CD1c-positive myeloid dendritic cell (primary cell): ENCODE measurements around the gene KCNQ4.
A peak's percentile ranks its signal among the peaks of the same experiment; 100 is the strongest.

Experiments
- DNase-seq: peaks from one replicate; pipeline ENCODE4 v3.0.0-alpha.2; 2016; ENCODE audit errors: extremely low spot score

KCNQ4 gene

GRCh38 chr1:40754201-40754600 is 29.4 kb upstream of the KCNQ4 start:
- DNase-seq, result no peak

DNA sequence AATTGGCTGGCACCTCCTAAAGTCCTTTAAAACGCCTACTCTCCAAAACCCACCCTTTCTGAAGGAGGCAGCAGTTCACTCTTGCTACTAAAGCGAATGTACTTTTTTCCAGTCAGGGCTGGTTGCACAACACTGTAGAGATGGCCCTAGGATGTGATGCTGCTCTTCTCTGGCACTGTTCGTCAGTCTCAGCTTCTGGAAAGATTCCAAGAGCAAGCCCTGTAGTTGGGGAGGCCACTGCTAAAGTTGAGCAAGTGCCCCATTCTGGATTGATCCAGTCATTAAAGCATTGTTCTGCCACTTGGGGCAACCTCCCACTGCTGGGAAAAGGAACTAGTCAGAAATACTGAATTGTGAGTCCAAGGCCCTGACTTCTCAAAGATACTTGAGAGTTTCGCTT is 28.5 kb upstream of the KCNQ4 start:
- DNase-seq, result no peak

GRCh38 chr1:40756523-40756922 is 27.1 kb upstream of the KCNQ4 start:
- no peak for DNase-seq

DNA sequence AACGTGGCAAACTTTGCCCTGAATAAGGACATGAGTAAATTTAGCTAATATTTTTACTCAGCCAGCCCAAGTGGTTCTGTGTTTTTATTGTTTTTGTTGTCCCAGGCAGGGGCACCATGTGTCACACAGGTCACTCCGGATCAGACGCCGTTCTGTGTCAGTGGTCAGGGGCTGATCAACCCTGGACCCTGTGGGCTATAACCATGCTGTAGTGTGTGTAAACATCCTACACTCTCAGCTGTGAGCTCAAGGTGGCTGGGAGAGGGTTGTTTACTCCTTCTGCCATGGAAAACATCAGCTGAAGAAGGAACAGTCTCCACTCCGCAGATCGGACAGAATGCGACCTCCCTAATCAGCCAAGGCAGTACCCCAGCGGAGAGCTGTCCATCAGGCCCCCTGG is 26.5 kb upstream of the KCNQ4 start:
- no peak for DNase-seq

DNA sequence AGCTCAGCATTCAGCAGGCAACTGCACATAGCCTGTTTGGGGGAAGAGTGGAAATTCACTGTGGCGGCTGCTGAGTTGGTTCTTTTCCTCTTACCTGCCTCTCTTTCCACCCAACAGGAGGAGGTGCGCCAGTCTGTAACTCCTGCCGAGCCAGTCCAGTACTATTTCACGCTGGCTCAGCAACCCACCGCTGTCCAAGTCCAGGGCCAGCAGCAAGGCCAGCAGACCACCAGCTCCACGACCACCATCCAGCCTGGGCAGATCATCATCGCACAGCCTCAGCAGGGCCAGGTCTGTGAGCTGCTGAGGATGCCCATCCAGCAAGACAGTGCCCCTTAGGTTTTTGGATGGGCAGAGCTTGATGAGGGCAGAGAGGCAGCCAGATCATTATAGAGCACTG is 25.6 kb upstream of the KCNQ4 start:
- no peak for DNase-seq

DNA sequence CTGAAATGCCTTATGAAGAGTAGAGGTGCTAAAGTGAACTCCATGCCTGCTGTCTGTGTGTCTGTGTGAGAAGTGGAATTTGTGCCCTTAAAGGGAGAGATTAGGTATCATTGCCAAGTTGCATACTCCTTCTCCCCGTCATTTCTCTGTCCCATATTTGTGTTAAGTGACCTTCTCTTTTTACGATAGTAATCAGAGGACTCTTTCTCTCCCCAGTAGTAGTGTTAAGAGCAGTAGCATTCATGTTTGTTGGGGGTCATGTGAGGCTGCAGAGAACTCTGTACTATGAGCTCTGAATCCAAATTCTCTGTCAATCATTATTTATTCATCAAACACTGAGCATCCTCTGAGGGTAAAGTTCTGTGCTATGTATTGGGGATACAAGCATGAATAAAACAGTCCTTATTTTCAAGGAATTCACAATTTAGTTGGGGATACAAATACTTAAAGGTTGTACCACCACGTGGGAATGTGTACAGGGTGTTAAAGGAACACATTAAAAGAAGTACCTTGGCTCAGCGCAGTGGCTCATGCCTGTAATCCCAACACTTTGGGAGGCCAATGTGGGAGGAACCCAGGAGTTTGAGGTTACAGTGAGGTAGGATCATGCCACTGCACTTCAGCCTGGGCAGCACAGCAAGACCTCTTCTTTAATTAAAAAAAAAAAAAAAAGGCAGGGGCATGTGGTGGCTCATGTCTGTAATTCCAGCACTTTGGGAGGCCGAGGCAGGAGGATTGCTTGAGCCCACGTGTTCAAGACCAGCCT is 24.8 kb upstream of the KCNQ4 start:
- no peak for DNase-seq

DNA sequence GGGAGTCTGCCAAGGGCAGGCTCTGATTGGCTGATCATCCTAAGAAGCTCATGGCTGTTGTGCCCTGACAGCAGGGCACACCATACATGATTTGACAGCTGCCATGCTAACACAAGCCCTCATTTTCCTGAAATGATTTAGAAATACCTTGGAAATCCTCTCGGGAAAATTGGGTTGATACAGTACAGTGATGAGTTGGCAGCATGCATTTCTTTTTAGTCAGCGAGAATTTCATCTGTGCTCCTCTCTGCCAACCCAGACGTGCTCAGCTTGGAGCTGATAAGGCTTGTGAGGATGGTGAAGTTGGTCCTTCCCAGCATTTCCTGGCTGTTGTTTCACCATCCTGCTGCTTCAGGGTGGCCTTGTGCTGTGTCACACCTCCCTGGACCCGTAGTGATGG is 22.6 kb upstream of the KCNQ4 start:
- no peak for DNase-seq

DNA sequence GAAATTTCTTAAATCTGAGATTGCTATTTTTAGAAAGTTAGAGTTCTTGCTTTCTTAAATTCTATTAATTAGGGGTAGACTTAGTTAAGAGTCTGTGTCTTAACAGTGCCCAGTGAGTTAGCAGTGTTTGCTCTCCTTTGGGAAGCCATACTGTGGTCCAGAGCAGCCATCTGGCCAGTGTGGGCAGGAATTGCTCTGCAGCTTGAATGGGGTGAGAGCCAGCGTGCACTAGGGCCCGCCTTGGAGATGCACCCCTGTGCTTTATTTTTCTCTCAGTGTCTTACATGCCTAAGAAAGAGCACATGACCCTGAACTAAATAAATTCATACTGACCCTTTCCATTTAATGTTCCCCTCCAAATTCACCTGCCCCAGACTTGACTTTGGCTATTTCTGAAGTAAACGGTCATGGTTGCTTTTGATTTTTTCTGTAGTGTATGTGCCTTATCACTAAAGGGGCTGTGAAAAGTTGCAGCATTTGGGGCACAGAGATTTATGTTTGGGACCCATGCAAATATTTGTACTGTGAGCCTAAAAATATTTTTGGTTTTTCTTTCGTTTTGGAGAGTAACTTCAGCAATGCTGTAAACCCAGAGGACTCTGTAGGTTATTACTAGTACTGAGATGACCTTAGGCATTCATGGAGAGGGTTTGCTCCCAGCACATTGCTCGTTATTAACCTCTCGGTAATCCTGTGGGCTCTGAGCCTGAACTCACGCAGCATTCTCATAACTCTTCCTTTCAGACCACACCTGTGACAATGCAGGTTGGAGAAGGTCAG is 21.3 kb upstream of the KCNQ4 start:
- no peak for DNase-seq

DNA sequence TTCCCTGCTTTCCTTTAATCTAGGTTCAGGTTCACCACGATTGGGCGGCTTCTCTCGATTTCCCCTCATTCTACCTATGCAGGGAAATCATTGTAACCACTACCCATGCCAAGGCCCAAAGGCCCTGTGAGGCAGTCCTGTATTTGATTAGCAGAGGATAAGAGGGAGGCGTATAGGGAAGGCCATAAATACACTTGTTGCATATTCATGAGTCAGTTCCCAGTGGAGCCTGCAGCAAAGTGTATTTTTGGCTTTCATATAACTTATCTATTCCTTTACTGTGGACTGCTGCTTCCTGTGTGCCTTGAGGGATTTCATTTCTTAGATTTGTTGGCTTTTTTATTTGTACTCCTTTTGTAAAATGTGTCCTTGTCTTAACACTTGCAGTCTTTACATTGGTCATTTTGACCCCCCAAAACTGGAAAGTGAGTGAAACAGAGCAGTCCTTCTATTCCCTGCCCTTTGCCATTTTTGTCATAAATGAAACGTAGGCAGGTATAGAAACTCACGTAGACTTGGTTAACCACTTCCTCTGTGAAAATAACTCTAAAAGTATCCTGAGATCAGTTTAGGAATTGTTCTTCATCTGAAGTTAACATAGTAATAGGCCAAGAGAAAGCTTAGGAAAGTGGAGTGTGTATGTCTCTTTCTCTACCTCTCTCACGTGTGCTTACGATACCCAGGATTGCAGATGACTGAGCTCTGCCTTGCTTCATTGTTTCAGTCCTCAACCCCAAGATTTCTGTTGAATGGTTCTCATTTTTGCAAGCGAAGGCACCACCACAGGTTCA is 19.6 kb upstream of the KCNQ4 start:
- no peak for DNase-seq

- no peak for DNase-seq
Observed at GRCh38 chr1:40764981-40765380, 18.6 kb upstream of the KCNQ4 start.

DNA sequence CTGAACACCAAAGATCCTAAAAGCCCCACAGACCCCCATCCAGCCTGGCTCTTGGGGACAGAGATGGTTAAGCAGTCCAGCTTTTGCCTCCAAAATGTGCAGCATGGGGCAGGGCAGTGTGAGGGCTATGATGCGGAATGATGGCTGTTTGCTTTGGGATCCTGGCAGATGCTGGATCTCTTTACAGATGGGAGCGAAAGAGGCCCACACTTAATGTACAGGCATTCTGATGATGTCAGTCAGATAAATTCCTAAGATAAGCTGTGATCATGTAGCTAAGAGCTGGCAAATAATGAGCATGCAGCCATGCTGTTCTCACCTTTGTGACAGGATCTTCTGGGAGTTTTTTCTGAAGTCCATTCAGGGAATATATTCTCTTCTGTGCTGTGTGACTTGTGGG is 17.6 kb upstream of the KCNQ4 start:
- DNase-seq, result no peak

- DNase-seq, result no peak
Observed at GRCh38 chr1:40766560-40766959, 17.0 kb upstream of the KCNQ4 start.

DNA sequence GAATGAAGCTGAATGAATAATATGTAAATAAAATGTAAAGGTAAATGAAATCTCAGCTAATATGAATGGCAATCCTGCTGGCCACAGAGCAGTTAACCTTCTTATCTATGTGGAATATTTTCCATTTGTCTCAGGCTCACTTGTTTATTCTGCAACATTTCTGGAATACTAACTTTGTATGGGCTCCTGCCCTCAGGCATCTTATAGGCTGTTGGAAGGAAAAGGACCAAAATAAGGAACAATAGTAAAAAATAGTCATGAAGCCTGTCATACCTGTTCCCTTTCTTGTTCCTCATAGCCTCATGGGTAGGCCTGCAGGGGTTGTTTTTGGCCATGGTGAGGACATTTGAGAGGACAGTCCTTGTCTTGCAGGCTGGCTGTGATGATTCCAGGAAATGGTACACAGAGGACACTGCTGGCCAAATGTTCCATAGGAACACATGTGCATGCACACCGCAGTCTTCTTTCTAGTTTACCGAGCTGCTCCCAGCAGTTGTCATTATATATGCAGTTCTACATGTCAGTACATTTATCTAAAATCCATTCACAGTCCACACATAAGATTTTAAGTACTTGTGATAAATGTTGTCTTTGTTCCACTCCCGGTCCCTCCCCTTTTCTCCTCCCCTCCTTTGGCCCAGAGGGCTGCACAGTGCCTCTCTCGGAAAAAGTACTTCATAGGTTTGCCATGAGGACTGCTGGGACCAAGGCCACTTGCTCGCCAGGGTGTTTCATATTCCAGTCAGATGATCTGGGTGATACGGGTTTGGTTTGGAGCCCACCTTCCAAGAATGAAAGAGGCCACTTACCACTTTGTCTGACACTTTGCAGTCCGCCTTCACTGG is 15.2 kb upstream of the KCNQ4 start:
- DNase-seq, result no peak

GRCh38 chr1:40769815-40770214 is 13.8 kb upstream of the KCNQ4 start:
- no peak for DNase-seq

GRCh38 chr1:40770296-40771070 is 13.1 kb upstream of the KCNQ4 start:
- DNase-seq, result no peak

- no peak for DNase-seq
Observed at GRCh38 chr1:40772146-40772955, 11.2 kb upstream of the KCNQ4 start.

DNA sequence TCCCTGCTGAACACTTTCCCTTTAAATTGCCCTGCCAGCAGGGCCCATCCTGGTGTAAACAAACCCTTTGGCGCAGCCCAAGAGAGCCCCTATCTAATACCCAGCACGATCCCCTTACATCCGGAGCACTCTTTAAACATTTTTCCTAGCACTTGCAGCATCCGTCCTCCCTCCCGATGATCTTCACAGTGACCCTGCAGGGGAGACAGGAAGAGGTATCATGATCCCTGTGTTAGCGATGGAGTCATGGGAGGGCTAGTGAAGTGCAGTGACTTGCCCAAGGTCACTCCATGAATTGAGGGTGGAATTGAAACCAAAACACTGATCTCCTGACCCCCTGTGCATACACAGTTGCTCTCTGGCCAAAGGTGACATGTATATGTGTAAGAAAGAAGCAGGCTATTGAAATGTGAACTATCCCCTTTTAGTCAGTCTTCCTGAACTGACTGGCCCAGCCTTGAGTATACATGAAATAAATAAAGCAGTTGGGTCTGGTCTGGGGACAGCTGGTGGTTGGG is 9.8 kb upstream of the KCNQ4 start:
- no peak for DNase-seq

DNA sequence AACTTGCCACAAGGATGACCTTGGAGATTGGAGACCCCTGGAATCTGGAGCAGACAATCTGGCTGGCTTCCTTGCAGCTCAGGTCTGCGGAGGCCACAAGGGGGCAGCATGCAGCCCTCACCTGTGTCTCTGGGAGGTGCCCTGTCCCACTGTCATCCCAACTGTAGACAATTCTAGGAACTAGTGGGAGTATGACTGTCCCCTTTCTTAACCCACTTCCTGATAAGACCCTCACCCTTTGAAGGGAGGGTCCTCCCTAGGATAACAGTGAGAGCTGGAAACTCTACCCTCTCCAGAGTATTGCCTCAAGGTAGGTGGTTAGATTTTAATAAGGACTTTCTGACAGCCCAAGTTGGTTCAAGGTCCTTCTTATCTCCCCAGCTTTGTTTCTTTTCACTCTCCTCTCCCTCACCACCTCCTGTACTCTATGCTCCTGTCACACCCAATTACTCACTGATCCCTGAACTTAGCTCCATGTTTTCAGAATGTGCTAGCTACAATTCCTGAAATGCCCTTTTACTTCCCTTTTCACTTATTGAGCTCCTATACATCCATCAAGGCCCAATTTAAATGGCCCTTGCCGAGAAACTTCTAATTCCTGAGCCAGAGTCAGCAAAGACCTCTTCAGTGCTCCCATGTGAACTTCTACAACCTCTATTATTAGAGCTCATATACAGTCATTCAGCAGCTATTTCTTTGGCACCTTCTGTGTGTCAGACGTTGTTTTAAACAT is 9.2 kb upstream of the KCNQ4 start:
- peak; percentile 32 for DNase-seq
